Fibroblast of lung (primary cell): ENCODE measurements around the gene PGP. TPM values are rescaled to one million over a fixed set of nuclear protein-coding genes. Genes with fewer than 3 reads are reported as not detected.

Experiments
- DNase-seq, 2 donors: peaks; one replicate each; pipeline versions ENCODE4 v3.0.0 to v3.0.0-alpha.2; 2010; ENCODE audit warnings: low read depth in 2 of 2
- H2AFZ ChIP-seq: 2 replicates; pipeline ENCODE4 v1.5.1; 2012; ENCODE audit warnings: low read length, control low read depth, inconsistent platforms
- H3K27ac ChIP-seq: 2 replicates; pipeline ENCODE4 v1.5.1; 2011; ENCODE audit warnings: low read length, control low read depth; ENCODE audit not compliant: insufficient read depth
- H3K27me3 ChIP-seq: 2 replicates; pipeline ENCODE4 v1.5.1; 2011; ENCODE audit warnings: mild to moderate bottlenecking, low read length; ENCODE audit not compliant: control insufficient read depth, insufficient read depth
- H3K36me3 ChIP-seq: 2 replicates; pipeline ENCODE4 v1.5.1; 2011; ENCODE audit warnings: low read length; ENCODE audit not compliant: control insufficient read depth, insufficient read depth
- H3K4me1 ChIP-seq: 2 replicates; pipeline ENCODE4 v1.5.1; 2011; ENCODE audit warnings: low read length; ENCODE audit not compliant: control insufficient read depth, insufficient read depth; ENCODE audit errors: extremely low read depth
- H3K4me2 ChIP-seq: 2 replicates; pipeline ENCODE4 v1.5.1; 2011; ENCODE audit warnings: low read length, control low read depth; ENCODE audit not compliant: insufficient read depth; ENCODE audit errors: extremely low read depth
- H3K4me3 ChIP-seq, 4 experiments: fragments of 200-600 bp in 1 of 4; sonication (generic) in 1 of 4; replicated peaks in 1 of 4; 2 replicates each; pipeline ENCODE4 v1.5.1; 2011 to 2016; ENCODE audit warnings: low read length in 4 of 4, low read depth in 3 of 4, mild to moderate bottlenecking in 3 of 4, control low read depth in 2 of 4, inconsistent platforms in 1 of 4, mixed read lengths in 1 of 4; ENCODE audit not compliant: insufficient read depth in 1 of 4; ENCODE audit errors: control extremely low read depth in 1 of 4
- H3K79me2 ChIP-seq: 2 replicates; pipeline ENCODE4 v1.5.1; 2012; ENCODE audit warnings: mild to moderate bottlenecking, low read length, inconsistent platforms; ENCODE audit not compliant: control insufficient read depth, insufficient read depth
- H3K9ac ChIP-seq: 2 replicates; pipeline ENCODE4 v1.5.1; 2011; ENCODE audit warnings: mild to moderate bottlenecking, low read length, control low read depth; ENCODE audit not compliant: insufficient read depth
- H3K9me3 ChIP-seq: 2 replicates; pipeline ENCODE4 v1.5.1; 2012; ENCODE audit warnings: low read depth, low read length; ENCODE audit not compliant: control insufficient read depth, insufficient read depth
- H4K20me1 ChIP-seq: 2 replicates; pipeline ENCODE4 v1.5.1; 2011; ENCODE audit warnings: low read length; ENCODE audit not compliant: control insufficient read depth, insufficient read depth; ENCODE audit errors: extremely low read depth
- EZH2 ChIP-seq: IDR thresholded peaks from 2 replicates; pipeline ENCODE4 v1.5.1; 2012; ENCODE audit warnings: low read length, control low read depth, mild to moderate bottlenecking; ENCODE audit errors: missing control alignments
- polyA plus RNA-seq, 2 donors: library from polyadenylated mRNA; depleted of rRNA in 1 of 2; stranded (reverse) in 1 of 2; unstranded in 1 of 2; fragments of >200 nt; gene quantifications; 2 replicates each; pipeline ENCODE4 v1.2.1, GENCODE V29; 2011 to 2012; ENCODE audit warnings: missing spikeins in 1 of 2
- total RNA-seq: library from RNA; depleted of rRNA; stranded (reverse); fragments of >200 nt; gene quantifications from 2 replicates; pipeline ENCODE4 v1.2.1, GENCODE V29; 2014
- TF ChIP-seq, protein P1 (sequence below), 2 donors: IDR thresholded peaks in 1 of 2; conservative IDR thresholded peaks in 1 of 2; 1 replicate in 1 of 2; 2 replicates in 1 of 2; pipeline ENCODE4 v1.5.1; 2011 to 2012; ENCODE audit warnings: low read length in 2 of 2, control low read depth in 1 of 2, inconsistent platforms in 1 of 2, low read depth in 1 of 2, mild to moderate bottlenecking in 1 of 2

The PGP gene
- total and polyA plus RNA-seq, 2 donors (not counting 1 experiment from before 2014, with no cell fraction given), result 4.2 to 9.6 TPM

GRCh38 chr16:2187212-2187611 lies 27.4 kb downstream of the PGP start:
- H3K79me2 ChIP-seq, result no peaks in the 10 kb centered on the region
- no peaks in the 10 kb centered on the region for H3K4me1 ChIP-seq
- no peak overlapping the region for H3K9ac ChIP-seq
- no peak overlapping the region for H3K27ac ChIP-seq
- no peaks in the 10 kb centered on the region for H3K9me3 ChIP-seq
- H3K4me3 ChIP-seq, result no peak overlapping the region
- no peak for DNase-seq
- no peak overlapping the region for H3K4me2 ChIP-seq
- H2AFZ ChIP-seq, result no peak overlapping the region
- TF ChIP-seq, protein P1, sequence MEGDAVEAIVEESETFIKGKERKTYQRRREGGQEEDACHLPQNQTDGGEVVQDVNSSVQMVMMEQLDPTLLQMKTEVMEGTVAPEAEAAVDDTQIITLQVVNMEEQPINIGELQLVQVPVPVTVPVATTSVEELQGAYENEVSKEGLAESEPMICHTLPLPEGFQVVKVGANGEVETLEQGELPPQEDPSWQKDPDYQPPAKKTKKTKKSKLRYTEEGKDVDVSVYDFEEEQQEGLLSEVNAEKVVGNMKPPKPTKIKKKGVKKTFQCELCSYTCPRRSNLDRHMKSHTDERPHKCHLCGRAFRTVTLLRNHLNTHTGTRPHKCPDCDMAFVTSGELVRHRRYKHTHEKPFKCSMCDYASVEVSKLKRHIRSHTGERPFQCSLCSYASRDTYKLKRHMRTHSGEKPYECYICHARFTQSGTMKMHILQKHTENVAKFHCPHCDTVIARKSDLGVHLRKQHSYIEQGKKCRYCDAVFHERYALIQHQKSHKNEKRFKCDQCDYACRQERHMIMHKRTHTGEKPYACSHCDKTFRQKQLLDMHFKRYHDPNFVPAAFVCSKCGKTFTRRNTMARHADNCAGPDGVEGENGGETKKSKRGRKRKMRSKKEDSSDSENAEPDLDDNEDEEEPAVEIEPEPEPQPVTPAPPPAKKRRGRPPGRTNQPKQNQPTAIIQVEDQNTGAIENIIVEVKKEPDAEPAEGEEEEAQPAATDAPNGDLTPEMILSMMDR (conservative IDR thresholded peaks at IDR 0.05 in 1 of 2, IDR thresholded peaks at IDR 0.05 in 1 of 2; ENCODE audit: low read depth in 1 of 2, low read length in 2 of 2), result no peak
- TF ChIP-seq EZH2, result no peak
- no peaks in the 10 kb centered on the region for H3K27me3 ChIP-seq
- H3K36me3 ChIP-seq, result no peaks in the 10 kb centered on the region
- no peaks in the 10 kb centered on the region for H4K20me1 ChIP-seq

GRCh38 chr16:2186505-2186904 lies 28.1 kb downstream of the PGP start:
- no peaks in the 10 kb centered on the region for H4K20me1 ChIP-seq
- no peaks in the 10 kb centered on the region for H3K79me2 ChIP-seq
- H3K27ac ChIP-seq, result no peak overlapping the region
- no peaks in the 10 kb centered on the region for H3K9me3 ChIP-seq
- no peaks in the 10 kb centered on the region for H3K36me3 ChIP-seq
- no peak overlapping the region for H3K4me2 ChIP-seq
- H3K4me1 ChIP-seq, result no peaks in the 10 kb centered on the region
- no peaks in the 10 kb centered on the region for H3K27me3 ChIP-seq
- no peak overlapping the region for H3K4me3 ChIP-seq
- DNase-seq, result no peak
- TF ChIP-seq EZH2, result no peak
- TF ChIP-seq, protein P1 (conservative IDR thresholded peaks at IDR 0.05 in 1 of 2, IDR thresholded peaks at IDR 0.05 in 1 of 2; ENCODE audit: low read depth in 1 of 2, low read length in 2 of 2), result no peak
- H3K9ac ChIP-seq, result no peak overlapping the region
- H2AFZ ChIP-seq, result no peak overlapping the region

GRCh38 chr16:2186064-2186463 lies 28.6 kb downstream of the PGP start:
- H3K9me3 ChIP-seq, result no peaks in the 10 kb centered on the region
- H3K4me1 ChIP-seq, result no peaks in the 10 kb centered on the region
- H3K27ac ChIP-seq, result no peak overlapping the region
- H3K4me2 ChIP-seq, result no peak overlapping the region
- no peaks in the 10 kb centered on the region for H3K36me3 ChIP-seq
- H4K20me1 ChIP-seq, result no peaks in the 10 kb centered on the region
- H3K9ac ChIP-seq, result no peak overlapping the region
- DNase-seq, result no peak
- H3K27me3 ChIP-seq, result no peaks in the 10 kb centered on the region
- no peak overlapping the region for H2AFZ ChIP-seq
- no peaks in the 10 kb centered on the region for H3K79me2 ChIP-seq
- TF ChIP-seq, protein P1 (conservative IDR thresholded peaks at IDR 0.05 in 1 of 2, IDR thresholded peaks at IDR 0.05 in 1 of 2; ENCODE audit: low read depth in 1 of 2, low read length in 2 of 2), result no peak
- TF ChIP-seq EZH2, result no peak
- no peak overlapping the region for H3K4me3 ChIP-seq
